Measurements from ENCODE around the gene PLCE1.

The PLCE1 gene

GRCh38 chr10:93994438-93994801, 689 bp downstream of the PLCE1 start:
- DNase-seq (ENCODE audit: low read depth): no peak

- DNase-seq (ENCODE audit: low read depth): no peak
These were observed 1.5 kb downstream of the PLCE1 start for GRCh38 chr10:93995182-93995581.

- DNase-seq (ENCODE audit: low read depth): no peak
These were observed 2.0 kb downstream of the PLCE1 start for GRCh38 chr10:93995598-93996271.

GRCh38 chr10:93996551-93996950, 2.8 kb downstream of the PLCE1 start:
- no peak for DNase-seq (ENCODE audit: low read depth)

- DNase-seq (ENCODE audit: low read depth): no peak
These were observed 3.8 kb downstream of the PLCE1 start for GRCh38 chr10:93997546-93997945.

- DNase-seq (ENCODE audit: low read depth): no peak
These were observed 5.7 kb downstream of the PLCE1 start for GRCh38 chr10:93999401-93999851.

- no peak for DNase-seq (ENCODE audit: low read depth)
These were observed 7.1 kb downstream of the PLCE1 start for GRCh38 chr10:94000638-94001415.

- DNase-seq (ENCODE audit: low read depth): no peak
These were observed 7.7 kb downstream of the PLCE1 start for GRCh38 chr10:94001416-94001810.

GRCh38 chr10:94002156-94002555, 8.4 kb downstream of the PLCE1 start:
- DNase-seq (ENCODE audit: low read depth): no peak

GRCh38 chr10:94003488-94003887, 9.8 kb downstream of the PLCE1 start:
- no peak for DNase-seq (ENCODE audit: low read depth)

GRCh38 chr10:94005050-94005449, 11.3 kb downstream of the PLCE1 start:
- DNase-seq (ENCODE audit: low read depth): no peak

- no peak for DNase-seq (ENCODE audit: low read depth)
These were observed 13.1 kb downstream of the PLCE1 start for GRCh38 chr10:94006591-94007550.

GRCh38 chr10:94008526-94008925, 14.8 kb downstream of the PLCE1 start:
- no peak for DNase-seq (ENCODE audit: low read depth)

GRCh38 chr10:94010116-94010515, 16.4 kb downstream of the PLCE1 start:
- no peak for DNase-seq (ENCODE audit: low read depth)

- no peak for DNase-seq (ENCODE audit: low read depth)
These were observed 17.2 kb downstream of the PLCE1 start for GRCh38 chr10:94010886-94011285.

- DNase-seq (ENCODE audit: low read depth): no peak
These were observed 17.6 kb downstream of the PLCE1 start for GRCh38 chr10:94011296-94011695.

GRCh38 chr10:94012834-94013233, 19.1 kb downstream of the PLCE1 start:
- no peak for DNase-seq (ENCODE audit: low read depth)

- no peak for DNase-seq (ENCODE audit: low read depth)
These were observed 19.6 kb downstream of the PLCE1 start for GRCh38 chr10:94013331-94013760.

GRCh38 chr10:94014304-94014703, 20.6 kb downstream of the PLCE1 start:
- DNase-seq (ENCODE audit: low read depth): no peak

GRCh38 chr10:94016727-94017714, 23.3 kb downstream of the PLCE1 start:
- no peak for DNase-seq (ENCODE audit: low read depth)

GRCh38 chr10:94018107-94018506, 24.4 kb downstream of the PLCE1 start:
- DNase-seq (ENCODE audit: low read depth): no peak
